HepG2 (cell line): Measurements from ENCODE around the gene SSPN. TPM values are rescaled to one million over a fixed set of nuclear protein-coding genes. Genes with fewer than 3 reads are reported as not detected.

Experiments used
- ATAC-seq: fragments of 200-7000 bp; cut with Tn5 transposase; 3 replicates; pipeline ENCODE4 v1.9.1; 2020; ENCODE audit warnings: mild to moderate bottlenecking, moderate library complexity
- BruUV-seq: library from RNA; stranded (reverse); fragments of 400-500 nt; replicated peaks from 2 replicates; lab custom pipeline; 2021; lab: Mats Ljungman, UMichigan
- CTCF ChIA-PET: fragments of 300-600 bp; formaldehyde crosslinking; extraction: SDS; loops from one replicate; lab custom pipeline; 2021; ENCODE audit warnings: low total read pairs, inconsistent platforms, low intra/inter-chr PET ratio; lab: Yijun Ruan, JAX
- POLR2A ChIA-PET: fragments of 350-600 bp; sonication (Branson Sonifier 250); formaldehyde crosslinking; loops from one replicate; lab custom pipeline; 2020; ENCODE audit warnings: antibody characterized with exemption, inconsistent platforms; lab: Yijun Ruan, JAX
- DNase-seq: peaks from one replicate; pipeline ENCODE4 v3.0.0-alpha.2; 2015; ENCODE audit warnings: low spot score
- FAIRE-seq: peaks from 3 replicates; lab custom pipeline; 2011; peaks lifted over from hg19 to GRCh38; lab: Jason Lieb, UNC
- H2AFZ ChIP-seq: one replicate; pipeline ENCODE4 v1.6.1; 2011; ENCODE audit warnings: low read length, inconsistent platforms
- H3K27ac ChIP-seq: fragments of 300-600 bp; 3 replicates; pipeline ENCODE4 v1.8.0; 2011; ENCODE audit warnings: mixed run types, mild to moderate bottlenecking, mixed read lengths, low read length, inconsistent platforms; ENCODE audit not compliant: insufficient read depth; ENCODE audit errors: extremely low read length
- H3K27me3 ChIP-seq, 2 experiments: fragments of 200-600 bp in 1 of 2; 2 replicates in 1 of 2; 3 replicates in 1 of 2; pipeline versions ENCODE4 v1.6.0 to v1.8.0; 2011; ENCODE audit warnings: low read length in 2 of 2, mild to moderate bottlenecking in 2 of 2, moderate library complexity in 2 of 2, inconsistent platforms in 1 of 2; ENCODE audit not compliant: insufficient read depth in 2 of 2, control insufficient read depth in 1 of 2
- H3K36me3 ChIP-seq, 2 experiments: fragments of 200-600 bp in 1 of 2; replicated peaks in 1 of 2; 2 replicates in 1 of 2; 3 replicates in 1 of 2; pipeline versions ENCODE4 v1.5.1 to v1.8.0; 2011; ENCODE audit warnings: low read length in 2 of 2, inconsistent platforms in 1 of 2; ENCODE audit not compliant: insufficient read depth in 2 of 2, control insufficient read depth in 1 of 2
- H3K4me1 ChIP-seq: 2 replicates; pipeline ENCODE4 v1.5.1; 2012; ENCODE audit warnings: low read length, inconsistent platforms; ENCODE audit not compliant: insufficient read depth
- H3K4me2 ChIP-seq: 2 replicates; pipeline ENCODE4 v1.6.0; 2011; ENCODE audit warnings: low read depth, low read length, inconsistent platforms
- H3K4me3 ChIP-seq, 3 experiments: fragments of 200-600 bp in 1 of 3; sonication (generic), shearing (Covaris generic) in 1 of 3; replicated peaks in 1 of 3; 2 replicates each; pipeline ENCODE4 v1.5.1; 2011 to 2016; ENCODE audit warnings: low read length in 3 of 3, inconsistent platforms in 2 of 3, low read depth in 2 of 3, mild to moderate bottlenecking in 2 of 3, control low read depth in 1 of 3, mixed read lengths in 1 of 3; ENCODE audit not compliant: insufficient read depth in 1 of 3
- H3K79me2 ChIP-seq: one replicate; pipeline ENCODE4 v1.6.1; 2011; ENCODE audit warnings: low read length, inconsistent platforms; ENCODE audit not compliant: insufficient read depth
- H3K9ac ChIP-seq: 2 replicates; pipeline ENCODE4 v1.6.0; 2011; ENCODE audit warnings: mild to moderate bottlenecking, low read depth, low read length, inconsistent platforms; ENCODE audit not compliant: insufficient read depth
- H3K9me3 ChIP-seq: 2 replicates; pipeline ENCODE4 v1.5.1; 2012; ENCODE audit warnings: mild to moderate bottlenecking, low read length
- H4K20me1 ChIP-seq: 2 replicates; pipeline ENCODE4 v1.6.0; 2011; ENCODE audit warnings: inconsistent platforms, mild to moderate bottlenecking, low read length, moderate library complexity; ENCODE audit not compliant: insufficient read depth
- ATF2 ChIP-seq: sonication (generic); formaldehyde crosslinking; IDR thresholded peaks from 2 replicates; pipeline ENCODE4 v1.4.0; 2020; ENCODE audit warnings: missing genetic modification reagents
- MBNL3 ChIP-seq: fragments of 250-450 bp; sonication (Bioruptor Pico); conservative IDR thresholded peaks from 2 replicates; pipeline ENCODE4 v1.8.0; 2022; ENCODE audit warnings: mild to moderate bottlenecking, inconsistent platforms
- SNAPC5 ChIP-seq: sonication (generic); formaldehyde crosslinking; IDR thresholded peaks from 2 replicates; pipeline ENCODE4 v1.8.1; 2023; ENCODE audit warnings: mild to moderate bottlenecking, missing genetic modification reagents, borderline replicate concordance
- ZBTB33 ChIP-seq: sonication (generic); formaldehyde crosslinking; IDR thresholded peaks from 2 replicates; pipeline ENCODE4 v1.4.0; 2020; ENCODE audit warnings: missing genetic modification reagents
- ZC3H13 ChIP-seq: sonication (generic); formaldehyde crosslinking; IDR thresholded peaks from 2 replicates; pipeline ENCODE4 v1.8.1; 2023; ENCODE audit warnings: mild to moderate bottlenecking, missing genetic modification reagents, moderate library complexity
- ZNF792 ChIP-seq: IDR thresholded peaks from 2 replicates; pipeline ENCODE4 v1.6.1; 2016
- ZNF879 ChIP-seq: sonication (generic); formaldehyde crosslinking; IDR thresholded peaks from 2 replicates; pipeline ENCODE4 v1.8.1; 2023; ENCODE audit warnings: missing genetic modification reagents
- WGBS: methylation state at CpG from one replicate; pipeline ENCODE4 v1.1.6; 2017; ENCODE audit warnings: low lambda C conversion rate; 5-methylcytosine and 5-hydroxymethylcytosine counted together
- in situ Hi-C: cut with HindIII; loops from 2 replicates; pipeline ENCODE4 v1.10.0; 2017; ENCODE audit warnings: low pct_unique_long_range_greater_than_20kb; ENCODE audit not compliant: extremely low pct_ligation_motif_present
- intact Hi-C: fragments of 100-400 bp; cut with micrococcal nuclease; formaldehyde crosslinking; loops from one replicate; pipeline ENCODE4 v1.10.0; 2022; ENCODE audit not compliant: unreplicated experiment
- polyA plus RNA-seq, 8 experiments: library from polyadenylated mRNA; depleted of rRNA in 3 of 8; stranded (reverse) in 7 of 8; unstranded in 1 of 8; fragments of >200 nt; fragmentation: Illumina TruSeq in 4 of 8; extraction: Trizol in 4 of 8; gene quantifications; 2 replicates each; pipeline versions ENCODE4 v1.2.1 to v1.2.3, GENCODE V29; 2011 to 2016; ENCODE audit warnings: low read depth in 4 of 8, missing spikeins in 1 of 8, mixed read lengths in 1 of 8; ENCODE audit not compliant: insufficient read depth in 1 of 8
- total RNA-seq, 5 experiments: library from RNA; depleted of rRNA; stranded (reverse); fragments of >200 nt; fragmentation: Illumina TruSeq; extraction: Trizol; gene quantifications; 2 replicates each; pipeline ENCODE4 v1.2.3, GENCODE V29; 2016; ENCODE audit warnings: low read depth in 1 of 5
- TF ChIP-seq, protein P1 (sequence below): sonication (generic); formaldehyde crosslinking; IDR thresholded peaks from 2 replicates; pipeline ENCODE4 v1.5.1; 2020; ENCODE audit warnings: missing genetic modification reagents, mild to moderate bottlenecking, borderline replicate concordance

Gene SSPN
- total and polyA plus RNA-seq, 2 of the 13 experiments (the other 11 are each of a cell fraction or from before 2014, with no cell fraction given): not detected

GRCh38 chr12:26285401-26285800, 90.0 kb downstream of the SSPN start (continued):
- TF ChIP-seq, protein P1, sequence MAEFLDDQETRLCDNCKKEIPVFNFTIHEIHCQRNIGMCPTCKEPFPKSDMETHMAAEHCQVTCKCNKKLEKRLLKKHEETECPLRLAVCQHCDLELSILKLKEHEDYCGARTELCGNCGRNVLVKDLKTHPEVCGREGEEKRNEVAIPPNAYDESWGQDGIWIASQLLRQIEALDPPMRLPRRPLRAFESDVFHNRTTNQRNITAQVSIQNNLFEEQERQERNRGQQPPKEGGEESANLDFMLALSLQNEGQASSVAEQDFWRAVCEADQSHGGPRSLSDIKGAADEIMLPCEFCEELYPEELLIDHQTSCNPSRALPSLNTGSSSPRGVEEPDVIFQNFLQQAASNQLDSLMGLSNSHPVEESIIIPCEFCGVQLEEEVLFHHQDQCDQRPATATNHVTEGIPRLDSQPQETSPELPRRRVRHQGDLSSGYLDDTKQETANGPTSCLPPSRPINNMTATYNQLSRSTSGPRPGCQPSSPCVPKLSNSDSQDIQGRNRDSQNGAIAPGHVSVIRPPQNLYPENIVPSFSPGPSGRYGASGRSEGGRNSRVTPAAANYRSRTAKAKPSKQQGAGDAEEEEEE (CRISPR knock-in tag): no peak
- TF ChIP-seq ZC3H13 (CRISPR knock-in tag) (no peak), ZNF879 (CRISPR knock-in tag) (no peak)

GRCh38 chr12:26286186-26286585, 90.8 kb downstream of the SSPN start:
- 8% methylated on average over 2 of the region's 6 CpGs for WGBS
- no peaks in the 10 kb centered on the region for H3K36me3 ChIP-seq
- no peaks in the 10 kb centered on the region for H4K20me1 ChIP-seq
- CTCF ChIA-PET: no interaction called here
- no peak for TF ChIP-seq ZNF792
- no peak for TF ChIP-seq ATF2 (CRISPR knock-in tag)
- no peak for TF ChIP-seq SNAPC5
- TF ChIP-seq MBNL3: no peak
- no peak for TF ChIP-seq ZBTB33 (CRISPR knock-in tag)
- TF ChIP-seq, all 625 proteins: peak for 0
- Histone ChIP-seq H3K27me3 (peaks cover 0 to 25% of the 10 kb centered on the region in 2 experiments; a peak in 3 of 5 replicates), H3K4me3 (no peak overlapping the region), H3K9me3 (no peaks in the 10 kb centered on the region), H3K4me1 (peaks cover 26% of the 10 kb centered on the region), H3K4me2 (no peak overlapping the region), H3K79me2 (no peaks in the 10 kb centered on the region), H3K9ac (no peak overlapping the region), H3K27ac (no peak overlapping the region), H2AFZ (no peak overlapping the region)
- DNase-seq (no peak), FAIRE-seq (no peak), ATAC-seq (no peak)
- intact Hi-C loops (no loop called here), in situ Hi-C loops (no loop called here)
- POLR2A ChIA-PET: no interaction called here
- no TSS peak for BruUV-seq
